ENCODE data around the gene HSPA4. TPM values are rescaled to one million over a fixed set of nuclear protein-coding genes. Genes with fewer than 3 reads are reported as not detected.

HSPA4 gene
- total RNA-seq, 2 donors from 2014 or later = 21.8 to 26.2 TPM

GRCh38 chr5:133050521-133050920 is 1.3 kb upstream of the HSPA4 start:
- H3K27me3 ChIP-seq = no peaks in the 10 kb centered on the region
- no peak for ATAC-seq
- no peak for DNase-seq
- no peak for TF ChIP-seq POLR2A (IDR thresholded peaks at IDR 0.05)
- TF ChIP-seq, protein P1, sequence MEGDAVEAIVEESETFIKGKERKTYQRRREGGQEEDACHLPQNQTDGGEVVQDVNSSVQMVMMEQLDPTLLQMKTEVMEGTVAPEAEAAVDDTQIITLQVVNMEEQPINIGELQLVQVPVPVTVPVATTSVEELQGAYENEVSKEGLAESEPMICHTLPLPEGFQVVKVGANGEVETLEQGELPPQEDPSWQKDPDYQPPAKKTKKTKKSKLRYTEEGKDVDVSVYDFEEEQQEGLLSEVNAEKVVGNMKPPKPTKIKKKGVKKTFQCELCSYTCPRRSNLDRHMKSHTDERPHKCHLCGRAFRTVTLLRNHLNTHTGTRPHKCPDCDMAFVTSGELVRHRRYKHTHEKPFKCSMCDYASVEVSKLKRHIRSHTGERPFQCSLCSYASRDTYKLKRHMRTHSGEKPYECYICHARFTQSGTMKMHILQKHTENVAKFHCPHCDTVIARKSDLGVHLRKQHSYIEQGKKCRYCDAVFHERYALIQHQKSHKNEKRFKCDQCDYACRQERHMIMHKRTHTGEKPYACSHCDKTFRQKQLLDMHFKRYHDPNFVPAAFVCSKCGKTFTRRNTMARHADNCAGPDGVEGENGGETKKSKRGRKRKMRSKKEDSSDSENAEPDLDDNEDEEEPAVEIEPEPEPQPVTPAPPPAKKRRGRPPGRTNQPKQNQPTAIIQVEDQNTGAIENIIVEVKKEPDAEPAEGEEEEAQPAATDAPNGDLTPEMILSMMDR (IDR thresholded peaks at IDR 0.05) = no peak
- no peak overlapping the region for H3K4me3 ChIP-seq
- H3K9me3 ChIP-seq = no peaks in the 10 kb centered on the region
- H3K27ac ChIP-seq = peak overlapping the region; percentile 97 to 99 (median 98)
- 39 to 53% methylated on average over 4 of the region's 4 CpGs for WGBS, 2 donors
- peaks cover 37% of the 10 kb centered on the region for H3K4me1 ChIP-seq
- intact Hi-C loops (cut with DNase I) = no loop called here
- H3K36me3 ChIP-seq (replicated peaks in 1 of 2; ENCODE audit: insufficient read depth in 1 of 2, low read depth in 2 of 2) = no peaks in the 10 kb centered on the region

GRCh38 chr5:133051061-133051541 is 712 bp upstream of the HSPA4 start:
- no peaks in the 10 kb centered on the region for H3K27me3 ChIP-seq
- H3K27ac ChIP-seq = peak overlapping the region; percentile 97 to 99 (median 98)
- H3K9me3 ChIP-seq = no peaks in the 10 kb centered on the region
- intact Hi-C loops (cut with DNase I) = no loop called here
- 2% methylated on average over 12 to 15 of the region's 15 CpGs for WGBS, 2 donors
- H3K4me3 ChIP-seq = peak overlapping the region; percentile 85 to 88
- ATAC-seq (peak; percentile 4), DNase-seq (peak in 1 of 4 donors; percentile 38)
- no peaks in the 10 kb centered on the region for H3K36me3 ChIP-seq (replicated peaks in 1 of 2; ENCODE audit: insufficient read depth in 1 of 2, low read depth in 2 of 2)
- TF ChIP-seq, protein P1 (IDR thresholded peaks at IDR 0.05) = peak in 1 of 7 experiments; percentile 9
- TF ChIP-seq POLR2A (IDR thresholded peaks at IDR 0.05) = no peak
- peaks cover 37% of the 10 kb centered on the region for H3K4me1 ChIP-seq

- peak; percentile 23 for ATAC-seq
- Histone ChIP-seq H3K36me3 (replicated peaks in 1 of 2; ENCODE audit: insufficient read depth in 1 of 2, low read depth in 2 of 2) (no peaks in the 10 kb centered on the region), H3K27me3 (no peaks in the 10 kb centered on the region), H3K27ac (peak overlapping the region; percentile 97 to 99 (median 98)), H3K4me3 (peak overlapping the region; percentile 85 to 88), H3K9me3 (no peaks in the 10 kb centered on the region), H3K4me1 (peaks cover 37% of the 10 kb centered on the region)
- peak; percentile 48 to 67 (median 60) for DNase-seq
- 1% methylated on average over 25 to 59 of the region's 59 CpGs for WGBS, 2 donors
- TF ChIP-seq POLR2A (IDR thresholded peaks at IDR 0.05) = no peak
- TF ChIP-seq, protein P1 (IDR thresholded peaks at IDR 0.05) = no peak
- intact Hi-C loops (cut with DNase I) = no loop called here
Observed at GRCh38 chr5:133052317-133053175, 733 bp downstream of the HSPA4 start.

GRCh38 chr5:133053448-133053847 is 1.6 kb downstream of the HSPA4 start:
- no peak for TF ChIP-seq POLR2A (IDR thresholded peaks at IDR 0.05)
- TF ChIP-seq, protein P1 (IDR thresholded peaks at IDR 0.05) = no peak
- intact Hi-C loops (cut with DNase I) = no loop called here
- Histone ChIP-seq H3K27me3 (no peaks in the 10 kb centered on the region), H3K9me3 (no peaks in the 10 kb centered on the region), H3K4me1 (peaks cover 37% of the 10 kb centered on the region), H3K36me3 (replicated peaks in 1 of 2; ENCODE audit: insufficient read depth in 1 of 2, low read depth in 2 of 2) (no peaks in the 10 kb centered on the region), H3K27ac (no peak overlapping the region), H3K4me3 (no peak overlapping the region)
- no peak for ATAC-seq
- no peak for DNase-seq
- 90 to 97% methylated on average over 9 to 15 of the region's 15 CpGs for WGBS, 2 donors
